ENCODE results near the gene SLC9A8. TPM values are rescaled to one million over a fixed set of nuclear protein-coding genes. Genes with fewer than 3 reads are reported as not detected.

The SLC9A8 gene
- total and polyA plus RNA-seq, 2 donors (not counting 3 experiments of a cell fraction or from before 2014, with no cell fraction given) = 5.1 to 14.4 TPM

- Histone ChIP-seq H3K9me1 (replicated peaks; ENCODE audit: control insufficient read depth, extremely low read depth, insufficient read depth, low read length) (no peaks in the 10 kb centered on the region), H3K79me2 (ENCODE audit: control insufficient read depth, insufficient read depth, low read length) (peaks cover 50% of the 10 kb centered on the region), H4K20me1 (replicated peaks; ENCODE audit: control insufficient read depth, extremely low read depth, insufficient read depth, low read length) (no peaks in the 10 kb centered on the region), H3K4me2 (ENCODE audit: insufficient read depth, low read length) (peak overlapping the region; percentile 92), H3K4me3 (replicated peaks in 1 of 3; ENCODE audit: insufficient read depth in 1 of 3, low read depth in 1 of 3, low read length in 3 of 3) (peak overlapping the region; percentile 44 to 99 (median 82)), H3K9me3 (replicated peaks; ENCODE audit: control insufficient read depth, insufficient read depth, low read length) (no peaks in the 10 kb centered on the region), H3K9ac (replicated peaks; ENCODE audit: extremely low read depth, insufficient read depth, low read length) (peak overlapping the region; percentile 75), H3K27me3 (ENCODE audit: control insufficient read depth in 2 of 2, insufficient read depth in 2 of 2, low read length in 2 of 2) (no peaks in the 10 kb centered on the region), H3K36me3 (ENCODE audit: control insufficient read depth in 2 of 2, extremely low read depth in 1 of 2, insufficient read depth in 2 of 2, low read length in 2 of 2) (peaks cover 4 to 6% of the 10 kb centered on the region in 2 experiments), H3K4me1 (ENCODE audit: control insufficient read depth, extremely low read depth, insufficient read depth, low read length) (peaks cover 20% of the 10 kb centered on the region), H3K27ac (ENCODE audit: insufficient read depth, low read depth, low read length) (peak overlapping the region; percentile 29), H2AFZ (ENCODE audit: low read depth, low read length) (peak overlapping the region; percentile 76)
- FAIRE-seq (peak; percentile 40), DNase-seq (ENCODE audit: low read depth, low spot score) (peak; percentile 19)
- BruUV-seq (replicated peaks) = TSS peak; percentile 31
- ChIA-PET POLR2A (no interaction called here), CTCF (interaction anchor here (1.1 to 2.7 kb wide), 8 partner anchors 9 to 148 kb away, joined by 3 to 14 read pairs (median 5); no protein-coding TSS in a partner anchor)
- intact Hi-C loops (cut with micrococcal nuclease) (loop anchor here (2.0 kb wide), 1 partner anchor 22 kb away; the partner anchor contains the start of gene SPATA2), dilution Hi-C loops (cut with MboI; ENCODE audit: extremely low pct_ligation_motif_present, low sequenced_read_pairs) (no loop called here)
- TF ChIP-seq POLR2A (IDR thresholded peaks at IDR 0.05; ENCODE audit: low read depth, low read length) = no peak
- no peak for TF ChIP-seq MAX (IDR thresholded peaks at IDR 0.05; ENCODE audit: insufficient read depth, insufficient read length)
- TF ChIP-seq MYC (IDR thresholded peaks at IDR 0.05; ENCODE audit: low read depth, low read length) = no peak
- TF ChIP-seq POLR2AphosphoS5 (IDR thresholded peaks at IDR 0.05; ENCODE audit: insufficient read depth, low read depth, low read length) = no peak
- no peak for TF ChIP-seq CTCF (IDR thresholded peaks at IDR 0.05; ENCODE audit: extremely low read depth in 1 of 2, insufficient read depth in 1 of 2, low read depth in 1 of 2, low read length in 2 of 2)
- no peak for TF ChIP-seq FOS (IDR thresholded peaks at IDR 0.05; ENCODE audit: borderline replicate concordance, insufficient read depth, low read length)
- TF ChIP-seq GATA2 (IDR thresholded peaks at IDR 0.05; ENCODE audit: insufficient read depth, insufficient read length, low read depth, low read length) = no peak
- no peak for TF ChIP-seq JUN (IDR thresholded peaks at IDR 0.05; ENCODE audit: borderline replicate concordance, insufficient read depth, insufficient read length, low read depth)
- TF ChIP-seq EZH2 (IDR thresholded peaks at IDR 0.05; ENCODE audit: borderline replicate concordance, low read depth, low read length, severe bottlenecking) = no peak
Observed at GRCh38 chr20:49937027-49937929, 124.7 kb downstream of the SLC9A8 start.

Data from endothelial cell of umbilical vein (primary cell).